GM18505 (cell line): ENCODE data around the gene PDF.
"Not testable (repeated sequence)": the region's sequence is repeated elsewhere in the genome, so short reads cannot be mapped to it uniquely, and the experiment has no call there.

Experiments used
- ATAC-seq: cut with Tn5 transposase; IDR thresholded peaks from one replicate; pipeline ENCODE4 v1.9.1; 2021; ENCODE audit not compliant: unreplicated experiment
- POLR2A ChIP-seq: IDR thresholded peaks from 4 replicates; pipeline ENCODE4 v1.6.1; 2011; ENCODE audit warnings: borderline replicate concordance; ENCODE audit not compliant: insufficient read depth, insufficient read length; ENCODE audit errors: extremely low read depth

PDF gene, protein sequence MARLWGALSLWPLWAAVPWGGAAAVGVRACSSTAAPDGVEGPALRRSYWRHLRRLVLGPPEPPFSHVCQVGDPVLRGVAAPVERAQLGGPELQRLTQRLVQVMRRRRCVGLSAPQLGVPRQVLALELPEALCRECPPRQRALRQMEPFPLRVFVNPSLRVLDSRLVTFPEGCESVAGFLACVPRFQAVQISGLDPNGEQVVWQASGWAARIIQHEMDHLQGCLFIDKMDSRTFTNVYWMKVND

DNA sequence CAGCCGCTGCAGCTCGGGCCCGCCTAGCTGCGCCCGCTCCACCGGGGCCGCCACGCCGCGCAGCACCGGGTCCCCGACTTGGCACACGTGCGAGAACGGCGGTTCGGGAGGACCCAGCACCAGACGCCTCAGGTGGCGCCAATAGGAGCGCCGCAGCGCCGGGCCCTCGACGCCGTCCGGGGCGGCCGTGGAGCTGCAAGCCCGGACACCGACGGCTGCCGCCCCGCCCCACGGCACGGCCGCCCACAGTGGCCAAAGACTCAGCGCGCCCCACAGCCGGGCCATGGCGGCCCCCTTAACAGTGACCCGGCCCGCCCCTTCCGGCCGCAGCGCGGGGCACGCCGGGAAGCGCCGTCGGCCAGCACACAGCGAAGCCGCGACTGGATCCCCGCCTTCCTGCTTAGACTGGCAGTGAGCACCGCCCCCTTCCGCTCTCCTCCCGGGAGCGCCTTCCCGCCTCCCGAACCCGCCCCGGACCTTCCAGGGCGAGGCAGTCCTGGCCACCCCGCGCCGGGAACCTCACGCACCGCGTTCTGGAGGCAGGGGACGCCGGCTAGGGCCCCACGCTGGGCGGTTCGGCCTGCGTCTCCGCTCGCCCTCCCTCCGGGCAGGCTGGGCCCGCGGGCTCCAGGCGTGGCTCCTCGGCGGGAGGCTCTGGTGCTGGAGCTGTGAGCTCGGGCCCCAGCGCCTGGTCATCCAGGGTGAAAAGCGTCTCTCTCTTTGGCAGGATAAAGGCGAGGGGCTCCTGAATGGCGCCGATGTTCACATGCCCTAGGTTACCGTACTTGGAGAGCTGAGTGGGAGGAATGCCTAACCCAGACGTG, at the start of gene PDF:
Gene PDF, minus strand, starts transcription at position 303 of the 824 bp plus-strand sequence. Its CDS starts 18 bp downstream, at position 285.
- peak; percentile 93 for ATAC-seq
- peak; percentile 84 for TF ChIP-seq POLR2A

DNA sequence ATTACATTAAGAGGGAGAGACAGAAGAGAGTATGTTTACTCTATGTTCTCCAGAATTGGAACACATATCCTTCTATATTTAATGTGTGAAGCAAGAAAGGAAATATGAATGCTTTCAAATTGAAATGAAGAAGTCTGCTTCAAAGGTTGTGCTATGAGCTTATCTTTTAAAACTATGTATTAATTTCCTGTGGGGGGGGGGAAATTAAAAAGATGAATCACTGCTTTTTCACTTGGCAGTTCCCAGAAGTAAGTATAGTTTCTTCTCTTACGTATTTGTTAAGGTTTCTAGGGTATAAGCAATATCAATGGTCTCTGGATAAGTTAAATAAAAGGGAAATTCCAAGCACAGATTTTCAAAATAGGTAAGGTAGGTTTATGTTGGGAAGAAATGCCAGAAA, 48.4 kb upstream of the PDF start:
- TF ChIP-seq POLR2A, result no peak
- ATAC-seq, result no peak

DNA sequence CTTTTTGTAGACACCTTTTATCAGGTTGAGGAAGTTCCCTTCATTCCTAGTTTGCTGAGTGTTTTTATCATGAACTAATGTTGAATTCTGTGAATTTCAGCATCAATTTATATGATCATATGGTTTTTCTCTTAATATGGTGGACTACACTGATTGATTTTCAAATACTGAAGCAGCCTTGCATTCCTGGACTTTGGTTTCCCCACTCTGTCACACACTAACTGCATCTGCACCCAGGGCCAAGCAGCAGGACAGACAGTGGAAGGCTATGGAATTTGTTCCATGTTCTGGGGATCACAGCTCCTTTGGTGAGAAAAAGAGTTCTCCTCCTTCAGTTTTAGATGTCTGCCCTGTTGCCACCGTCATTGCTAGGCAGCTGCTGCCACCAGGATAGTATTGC, 47.6 kb upstream of the PDF start:
- no peak for ATAC-seq
- TF ChIP-seq POLR2A, result no peak

DNA sequence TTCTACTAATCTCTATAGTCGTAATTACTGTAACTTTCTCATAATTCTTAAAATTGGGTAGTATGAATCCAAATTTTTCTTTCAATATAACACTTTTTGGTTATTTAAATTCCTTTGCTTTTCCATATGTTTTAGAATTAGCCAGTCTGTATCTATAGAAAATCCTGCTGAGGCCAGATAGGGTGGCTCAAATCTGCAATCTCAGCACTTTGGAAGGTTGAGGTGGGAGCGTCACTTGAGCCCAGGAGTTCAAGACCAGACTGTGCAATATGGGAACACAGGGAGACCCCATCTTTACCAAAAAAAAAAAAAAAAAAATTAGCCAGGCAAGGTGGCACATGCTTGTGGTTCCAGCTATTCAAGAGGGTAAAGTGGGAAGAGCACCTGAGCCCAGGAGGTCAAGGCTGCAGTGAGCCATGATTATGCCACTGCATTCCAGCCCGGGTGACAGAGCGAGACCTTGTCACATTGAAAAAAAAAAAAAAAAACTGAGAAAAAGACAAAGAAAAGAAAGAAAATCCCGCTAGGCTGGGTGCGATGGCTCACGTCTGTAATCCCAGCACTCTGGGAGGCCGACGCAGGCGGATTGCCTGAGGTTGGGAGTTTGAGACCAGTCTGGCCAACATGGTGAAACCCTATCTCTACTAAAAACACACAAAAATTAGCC, 46.1 kb upstream of the PDF start:
- no peak for ATAC-seq

DNA sequence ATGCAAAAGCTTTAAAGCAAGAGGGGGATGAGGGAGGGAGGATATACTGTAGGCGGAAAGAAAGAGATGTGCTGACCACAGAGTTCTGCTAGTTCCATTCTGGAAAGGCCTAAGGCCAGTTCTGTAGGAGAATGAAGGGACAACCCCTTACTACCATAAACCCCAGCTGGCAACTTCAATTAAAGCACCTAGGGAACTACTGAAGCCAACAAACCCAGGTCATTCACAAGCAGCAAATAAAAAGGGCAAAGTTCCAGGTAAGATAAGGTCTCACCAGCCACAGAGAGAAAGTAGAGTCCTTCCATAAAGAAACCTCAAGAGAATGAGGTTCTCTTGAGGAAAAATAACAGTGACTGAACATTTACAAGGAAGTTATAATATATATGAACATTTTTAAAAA, 42.6 kb upstream of the PDF start:
- no peak for ATAC-seq
- TF ChIP-seq POLR2A, result no peak

More for the DNA sequence above, 46.1 kb upstream of the PDF start:
- no peak for TF ChIP-seq POLR2A

DNA sequence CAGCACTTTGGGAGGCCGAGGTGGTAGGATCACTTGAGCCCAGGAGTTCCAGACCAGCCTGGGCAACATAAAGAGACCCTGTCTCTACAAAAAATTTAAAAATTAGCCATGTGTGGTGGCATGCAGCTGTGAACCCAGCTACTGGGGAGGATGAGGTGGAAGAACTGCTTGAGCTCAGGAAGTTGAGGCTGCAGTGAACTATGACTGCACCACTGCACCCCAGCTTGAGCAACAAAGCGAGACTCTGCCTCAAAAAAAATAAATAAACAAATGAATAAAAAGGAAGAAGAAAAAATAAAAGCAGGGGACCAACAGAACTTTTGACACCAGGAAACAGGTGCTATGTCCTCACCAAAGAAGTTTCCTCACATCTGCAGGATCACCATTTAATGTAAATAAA, 41.2 kb upstream of the PDF start:
- no peak for ATAC-seq
- no peak for TF ChIP-seq POLR2A

DNA sequence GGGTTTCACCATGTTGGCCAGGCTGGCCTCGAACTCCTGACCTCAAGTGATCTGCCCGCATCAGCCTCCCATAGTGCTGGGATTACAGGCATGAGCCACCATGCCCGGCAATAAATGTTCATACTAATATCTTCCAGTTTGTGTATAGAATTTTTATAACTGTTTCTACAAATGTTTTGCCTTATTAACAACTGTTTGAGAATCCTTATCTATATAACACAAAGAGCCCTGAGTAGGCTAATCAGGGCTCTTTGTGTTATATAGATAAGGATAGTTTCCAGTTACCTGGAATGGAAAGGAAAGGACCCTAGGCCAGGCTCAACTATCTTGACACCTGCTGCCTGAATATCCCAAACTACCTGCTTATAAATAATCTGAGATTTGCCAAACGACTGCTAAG, 38.5 kb upstream of the PDF start:
- no peak for ATAC-seq
- TF ChIP-seq POLR2A, result no peak

DNA sequence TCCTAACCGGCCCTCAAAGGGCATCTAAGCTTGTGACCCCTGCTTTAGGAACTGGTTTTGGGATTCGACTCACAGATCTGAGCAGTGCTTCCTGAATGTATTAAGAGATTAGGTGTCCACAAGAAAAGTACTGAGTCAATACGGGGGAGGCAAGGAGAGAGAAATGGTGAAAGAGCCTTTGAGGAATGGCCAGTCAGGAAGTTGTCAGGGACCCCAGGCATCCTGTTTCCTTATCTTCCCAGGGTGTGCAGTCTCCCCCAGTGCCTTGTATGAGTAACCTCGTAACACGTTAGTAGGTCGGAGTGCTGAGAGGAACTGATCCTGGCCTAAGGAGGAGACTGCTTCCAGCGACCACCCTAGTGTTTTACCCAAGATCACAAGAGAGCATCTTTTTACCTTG, 37.6 kb upstream of the PDF start:
- no peak for TF ChIP-seq POLR2A
- ATAC-seq, result no peak

DNA sequence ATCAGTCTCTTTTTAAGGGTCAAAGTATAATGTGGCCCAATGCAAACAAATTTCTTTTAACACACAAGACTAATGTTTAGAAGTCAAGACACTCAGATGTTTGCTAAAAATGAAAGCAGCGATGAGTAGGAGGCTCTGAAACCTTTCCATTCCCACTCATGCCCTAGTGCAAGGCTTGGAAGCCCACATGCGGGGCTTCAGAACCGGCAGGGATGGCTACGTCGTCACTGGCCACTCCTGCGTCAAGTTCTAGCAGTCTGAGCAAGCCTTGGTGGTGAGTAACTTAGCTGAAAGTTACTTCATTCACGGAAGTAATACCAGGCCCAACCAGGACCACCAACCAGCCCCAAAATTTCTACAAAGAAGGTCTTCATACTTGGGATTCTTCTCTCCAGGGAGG, 36.0 kb upstream of the PDF start:
- TF ChIP-seq POLR2A, result no peak
- no peak for ATAC-seq

DNA sequence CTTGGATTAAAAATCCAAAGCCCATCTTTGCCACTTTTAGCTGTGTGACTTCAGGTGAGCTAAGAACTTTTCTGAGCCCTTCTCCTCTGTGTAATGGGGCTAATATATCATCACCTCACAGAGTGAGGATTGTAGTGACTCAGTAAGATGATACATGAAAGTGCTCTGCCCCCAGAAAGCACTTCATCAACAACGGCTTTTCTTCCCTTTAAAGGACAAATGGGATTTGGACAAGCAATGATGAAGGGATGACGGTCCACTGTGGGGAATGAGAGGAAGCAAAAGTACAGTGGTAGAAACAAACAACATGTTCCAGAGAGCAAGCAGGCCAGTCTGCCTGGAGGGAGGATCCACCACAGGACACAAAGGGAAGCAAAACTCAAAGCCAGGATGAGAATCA, 35.5 kb upstream of the PDF start:
- no peak for ATAC-seq
- no peak for TF ChIP-seq POLR2A

DNA sequence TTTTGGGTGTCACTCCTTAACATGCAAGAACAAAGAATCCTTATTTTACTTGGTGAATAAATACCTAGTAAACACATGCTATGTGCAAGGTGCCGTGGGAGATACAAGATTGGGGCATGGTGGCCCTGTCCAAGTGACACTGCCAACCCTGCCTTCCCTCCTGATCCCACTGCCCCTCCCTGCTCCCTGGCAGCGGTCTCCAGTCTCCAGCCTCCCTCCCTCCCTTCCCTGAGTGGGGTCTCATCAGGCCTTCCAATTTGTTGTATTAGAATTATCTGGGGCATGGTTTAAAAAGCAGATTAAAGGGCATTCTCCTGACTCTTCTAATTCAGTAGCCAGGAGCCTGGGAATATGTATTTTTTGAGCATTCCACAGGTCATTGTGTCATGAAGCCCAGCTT, 33.7 kb upstream of the PDF start:
- no peak for ATAC-seq
- TF ChIP-seq POLR2A, result no peak

DNA sequence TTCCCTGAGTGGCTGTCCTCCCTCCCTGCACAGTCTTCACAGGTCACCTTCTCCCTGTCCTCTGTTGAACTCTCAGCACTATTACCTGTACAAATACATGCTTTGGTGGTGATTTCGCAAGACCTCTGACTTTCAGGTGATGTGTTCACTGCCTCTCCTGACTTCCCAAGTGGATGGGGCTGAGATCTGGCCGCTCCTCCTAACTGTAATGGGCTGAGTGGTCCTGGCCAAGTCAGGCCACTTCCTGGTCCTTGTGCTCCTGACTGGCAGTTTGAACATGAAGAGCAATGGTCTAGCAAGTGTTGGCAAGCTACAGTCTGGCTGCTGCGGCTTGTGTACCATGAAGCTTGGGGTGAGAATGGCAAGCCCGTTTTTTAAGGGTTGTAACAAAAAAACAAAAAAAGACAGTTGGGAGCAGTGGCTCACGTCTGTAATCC, 32.9 kb upstream of the PDF start:
- ATAC-seq, result no peak
- TF ChIP-seq POLR2A, result no peak

DNA sequence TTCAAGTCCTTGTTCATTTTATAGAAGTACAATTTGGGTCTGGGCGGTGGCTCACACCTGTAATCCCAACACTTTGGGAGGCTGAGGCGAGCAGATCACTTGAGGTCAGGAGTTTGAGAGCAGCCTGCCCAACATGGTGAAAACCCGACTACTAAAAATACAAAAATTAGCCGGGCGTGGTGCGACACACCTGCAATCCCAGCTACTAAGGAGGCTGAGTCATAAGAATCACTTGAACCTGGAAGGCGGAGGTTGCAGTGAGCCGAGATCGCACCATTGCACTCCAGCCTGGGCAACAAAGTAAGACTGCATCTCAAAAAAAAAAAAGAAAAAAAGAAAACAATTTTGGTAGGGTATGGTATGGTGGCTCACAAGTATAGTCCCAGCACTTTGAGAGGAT, 29.7 kb upstream of the PDF start:
- ATAC-seq, result not testable (repeated sequence)
